CD4-positive, CD25-positive, alpha-beta regulatory T cell (primary cell): Measurements from ENCODE around the gene PCDH17. TPM values are rescaled to one million over a fixed set of nuclear protein-coding genes. Genes with fewer than 3 reads are reported as not detected.

Experiments
- ATAC-seq, 2 donors: fragments of 150-1000 bp; cut with Tn5 transposase; one replicate each; pipeline ENCODE4 v1.10.0; 2021; ENCODE audit warnings: low read depth in 2 of 2, moderate number of reproducible peaks in 2 of 2, moderate library complexity in 1 of 2
- DNase-seq, 3 donors: peaks; one replicate each; pipeline versions ENCODE4 v3.0.0 to v3.0.0-alpha.2; 2012 to 2022; ENCODE audit warnings: mixed read lengths in 1 of 3
- H3K27ac ChIP-seq: one replicate; pipeline ENCODE4 v1.7.0; 2013; ENCODE audit warnings: mild to moderate bottlenecking, low read length; ENCODE audit not compliant: insufficient read depth, poor library complexity, severe bottlenecking
- H3K27me3 ChIP-seq: one replicate; pipeline ENCODE4 v1.7.0; 2013; ENCODE audit warnings: low read length; ENCODE audit not compliant: control insufficient read depth, insufficient read depth
- H3K36me3 ChIP-seq: one replicate; pipeline ENCODE4 v1.7.0; 2013; ENCODE audit warnings: mild to moderate bottlenecking, low read length, moderate library complexity; ENCODE audit not compliant: control insufficient read depth, insufficient read depth
- H3K4me1 ChIP-seq: 2 replicates; pipeline ENCODE4 v1.7.0; 2013; ENCODE audit warnings: mild to moderate bottlenecking, low read length; ENCODE audit not compliant: insufficient read depth, control insufficient read depth, poor library complexity, severe bottlenecking
- H3K4me3 ChIP-seq: one replicate; pipeline ENCODE4 v1.7.0; 2013; ENCODE audit warnings: low read depth, mild to moderate bottlenecking, low read length, moderate library complexity
- H3K9me3 ChIP-seq, 2 experiments: 1 replicate in 1 of 2; 2 replicates in 1 of 2; pipeline ENCODE4 v1.7.0; 2013; ENCODE audit warnings: low read length in 2 of 2, mild to moderate bottlenecking in 1 of 2, moderate library complexity in 1 of 2; ENCODE audit not compliant: control insufficient read depth in 2 of 2
- H3K27ac Mint-ChIP-seq, 3 donors: one replicate each; pipeline ENCODE4 v1.8.0; 2020 to 2022; ENCODE audit warnings: mild to moderate bottlenecking in 3 of 3, mixed read lengths in 3 of 3, moderate library complexity in 2 of 3
- H3K27me3 Mint-ChIP-seq: one replicate; pipeline ENCODE4 v1.8.0; 2022; ENCODE audit warnings: mild to moderate bottlenecking, mixed read lengths
- H3K36me3 Mint-ChIP-seq: one replicate; pipeline ENCODE4 v1.8.0; 2020; ENCODE audit warnings: mixed read lengths
- H3K4me1 Mint-ChIP-seq, 4 donors: one replicate each; pipeline ENCODE4 v1.8.0; 2020 to 2022; ENCODE audit warnings: mixed read lengths in 4 of 4, mild to moderate bottlenecking in 1 of 4
- H3K4me3 Mint-ChIP-seq, 4 donors: one replicate each; pipeline ENCODE4 v1.8.0; 2020 to 2022; ENCODE audit warnings: mild to moderate bottlenecking in 4 of 4, mixed read lengths in 4 of 4, moderate library complexity in 3 of 4
- H3K9me3 Mint-ChIP-seq, 7 donors: one replicate each; pipeline ENCODE4 v1.8.0; 2020 to 2022; ENCODE audit warnings: mixed read lengths in 7 of 7, mild to moderate bottlenecking in 3 of 7, moderate library complexity in 2 of 7
- polyA plus RNA-seq, 4 donors: library from polyadenylated mRNA; unstranded; fragments of 300-500 nt; fragmentation: Illumina TruSeq; gene quantifications; one replicate each; pipeline ENCODE4 v1.2.3, GENCODE V29; 2021
- total RNA-seq: library from RNA; stranded (reverse); gene quantifications from one replicate; pipeline ENCODE4 v1.2.3, GENCODE V29; 2022

Gene PCDH17
- total and polyA plus RNA-seq, 5 donors from 2014 or later: not detected

GRCh38 chr13:57724486-57725272, 93.1 kb downstream of the PCDH17 start:
- Histone ChIP-seq H3K9me3 (no peaks in the 10 kb centered on the region), H3K27me3 (no peaks in the 10 kb centered on the region), H3K4me3 (no peak overlapping the region), H3K27ac (no peak overlapping the region), H3K36me3 (no peaks in the 10 kb centered on the region), H3K4me1 (no peaks in the 10 kb centered on the region)
- no peak overlapping the region for H3K4me3 Mint-ChIP-seq
- no peaks in the 10 kb centered on the region for H3K4me1 Mint-ChIP-seq
- no peak overlapping the region for H3K27ac Mint-ChIP-seq
- no peaks in the 10 kb centered on the region for H3K27me3 Mint-ChIP-seq
- DNase-seq: no peak
- ATAC-seq: no peak
- peaks cover 0 to 4% (median 0%) of the 10 kb centered on the region in 7 donors for H3K9me3 Mint-ChIP-seq
- no peaks in the 10 kb centered on the region for H3K36me3 Mint-ChIP-seq

GRCh38 chr13:57725480-57725879, 93.9 kb downstream of the PCDH17 start:
- Mint-ChIP-seq H3K9me3 (peaks cover 0 to 4% (median 0%) of the 10 kb centered on the region in 7 donors), H3K27me3 (no peaks in the 10 kb centered on the region), H3K4me3 (no peak overlapping the region), H3K27ac (no peak overlapping the region), H3K36me3 (no peaks in the 10 kb centered on the region), H3K4me1 (no peaks in the 10 kb centered on the region)
- Histone ChIP-seq H3K27ac (no peak overlapping the region), H3K9me3 (no peaks in the 10 kb centered on the region), H3K36me3 (no peaks in the 10 kb centered on the region), H3K4me3 (no peak overlapping the region), H3K27me3 (no peaks in the 10 kb centered on the region), H3K4me1 (no peaks in the 10 kb centered on the region)
- no peak for ATAC-seq
- no peak for DNase-seq

DNA sequence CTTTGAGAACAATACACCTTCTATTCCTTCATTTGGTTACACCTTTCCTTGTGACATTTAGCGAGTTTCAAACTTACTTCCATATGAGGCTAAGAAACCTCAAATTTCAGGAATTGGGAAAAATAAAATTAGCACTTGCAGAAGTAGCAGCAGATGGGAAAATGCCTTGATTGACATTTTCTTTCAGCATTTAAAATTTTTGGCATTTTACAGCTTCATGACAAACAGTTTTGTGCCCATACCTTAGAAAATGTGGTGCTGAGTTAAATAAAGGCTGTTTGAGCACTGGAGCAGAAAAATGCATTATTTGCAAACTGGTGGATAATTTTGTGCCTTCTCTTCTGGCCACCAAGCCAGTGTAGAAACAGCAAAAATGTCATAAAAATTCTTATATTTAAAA, 95.4 kb downstream of the PCDH17 start:
- H3K36me3 ChIP-seq: no peaks in the 10 kb centered on the region
- ATAC-seq (no peak), DNase-seq (no peak)
- Mint-ChIP-seq H3K9me3 (peaks cover 0 to 2% (median 0%) of the 10 kb centered on the region in 7 donors), H3K36me3 (no peaks in the 10 kb centered on the region), H3K27ac (no peak overlapping the region), H3K4me3 (no peak overlapping the region), H3K27me3 (no peaks in the 10 kb centered on the region), H3K4me1 (no peaks in the 10 kb centered on the region)
- no peaks in the 10 kb centered on the region for H3K4me1 ChIP-seq
- H3K27ac ChIP-seq: no peak overlapping the region
- H3K4me3 ChIP-seq: no peak overlapping the region
- no peaks in the 10 kb centered on the region for H3K9me3 ChIP-seq
- no peaks in the 10 kb centered on the region for H3K27me3 ChIP-seq

- Mint-ChIP-seq H3K4me3 (no peak overlapping the region), H3K27ac (no peak overlapping the region), H3K36me3 (no peaks in the 10 kb centered on the region), H3K4me1 (no peaks in the 10 kb centered on the region), H3K9me3 (peaks cover 0 to 15% (median 4%) of the 10 kb centered on the region in 7 donors), H3K27me3 (no peaks in the 10 kb centered on the region)
- H3K36me3 ChIP-seq: no peaks in the 10 kb centered on the region
- H3K9me3 ChIP-seq: peaks cover 0 to 3% of the 10 kb centered on the region in 2 experiments
- H3K27ac ChIP-seq: no peak overlapping the region
- no peak for DNase-seq
- H3K4me3 ChIP-seq: no peak overlapping the region
- H3K4me1 ChIP-seq: no peaks in the 10 kb centered on the region
- no peaks in the 10 kb centered on the region for H3K27me3 ChIP-seq
- ATAC-seq: no peak
Observed at GRCh38 chr13:57734306-57734705, 102.8 kb downstream of the PCDH17 start.

GRCh38 chr13:57739089-57739488, 107.5 kb downstream of the PCDH17 start:
- Mint-ChIP-seq H3K36me3 (no peaks in the 10 kb centered on the region), H3K27ac (no peak overlapping the region), H3K4me1 (no peaks in the 10 kb centered on the region), H3K9me3 (peaks cover 0 to 12% (median 4%) of the 10 kb centered on the region in 7 donors), H3K4me3 (no peak overlapping the region), H3K27me3 (no peaks in the 10 kb centered on the region)
- Histone ChIP-seq H3K4me3 (no peak overlapping the region), H3K27me3 (no peaks in the 10 kb centered on the region), H3K36me3 (no peaks in the 10 kb centered on the region), H3K9me3 (peaks cover 0 to 3% of the 10 kb centered on the region in 2 experiments), H3K4me1 (no peaks in the 10 kb centered on the region), H3K27ac (no peak overlapping the region)
- ATAC-seq (no peak), DNase-seq (no peak)

DNA sequence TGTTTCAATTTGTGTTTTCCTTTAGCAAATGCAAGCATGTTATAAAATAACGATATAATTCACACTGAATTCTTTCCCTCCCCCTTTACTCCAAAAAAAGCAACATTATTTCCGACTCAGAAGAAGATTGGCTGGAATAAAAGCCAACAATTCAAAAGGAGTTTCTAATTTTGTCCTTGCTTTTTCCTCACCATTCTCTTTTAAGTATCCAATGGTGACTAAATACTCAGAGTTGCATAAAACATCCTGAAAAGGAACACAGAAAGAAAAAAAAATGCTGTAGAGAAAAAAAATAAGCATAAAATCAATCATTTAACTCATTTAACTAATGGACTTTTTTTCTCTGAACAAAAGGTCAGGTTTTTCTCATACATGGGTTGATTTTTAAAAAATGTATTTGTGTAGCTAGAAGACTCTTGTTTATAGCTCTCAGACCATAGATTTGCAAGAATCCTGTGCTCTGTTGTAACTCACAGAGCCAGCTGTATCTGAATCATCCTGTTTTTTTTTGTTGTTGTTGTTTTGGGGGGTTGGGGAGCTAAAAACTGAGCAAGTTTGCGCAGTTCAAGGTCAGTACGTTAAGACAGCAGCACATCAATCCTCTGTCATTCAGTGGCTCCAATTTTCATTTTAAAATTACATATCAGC, 108.1 kb downstream of the PCDH17 start:
- DNase-seq (no peak), ATAC-seq (no peak)
- Histone ChIP-seq H3K4me1 (no peaks in the 10 kb centered on the region), H3K27me3 (no peaks in the 10 kb centered on the region), H3K36me3 (no peaks in the 10 kb centered on the region), H3K9me3 (peaks cover 0 to 3% of the 10 kb centered on the region in 2 experiments), H3K4me3 (no peak overlapping the region), H3K27ac (no peak overlapping the region)
- H3K27ac Mint-ChIP-seq: no peak overlapping the region
- no peak overlapping the region for H3K4me3 Mint-ChIP-seq
- no peaks in the 10 kb centered on the region for H3K4me1 Mint-ChIP-seq
- no peaks in the 10 kb centered on the region for H3K36me3 Mint-ChIP-seq
- peaks cover 0 to 12% (median 5%) of the 10 kb centered on the region in 7 donors for H3K9me3 Mint-ChIP-seq
- no peaks in the 10 kb centered on the region for H3K27me3 Mint-ChIP-seq

- Mint-ChIP-seq H3K9me3 (peaks cover 0 to 10% (median 4%) of the 10 kb centered on the region in 7 donors), H3K4me1 (no peaks in the 10 kb centered on the region), H3K27ac (no peak overlapping the region), H3K4me3 (no peak overlapping the region), H3K36me3 (no peaks in the 10 kb centered on the region), H3K27me3 (no peaks in the 10 kb centered on the region)
- ATAC-seq (no peak), DNase-seq (no peak)
- Histone ChIP-seq H3K27ac (no peak overlapping the region), H3K4me1 (no peaks in the 10 kb centered on the region), H3K4me3 (no peak overlapping the region), H3K27me3 (no peaks in the 10 kb centered on the region), H3K9me3 (peaks cover 0 to 3% of the 10 kb centered on the region in 2 experiments), H3K36me3 (no peaks in the 10 kb centered on the region)
Observed at GRCh38 chr13:57740719-57741118, 109.2 kb downstream of the PCDH17 start.
